Fibroblast of lung (primary cell): Measurements from ENCODE around the gene NET1. TPM values are rescaled to one million over a fixed set of nuclear protein-coding genes. Genes with fewer than 3 reads are reported as not detected.

ENCODE experiments used
- DNase-seq, 2 donors: peaks; one replicate each; pipeline versions ENCODE4 v3.0.0 to v3.0.0-alpha.2; 2010; ENCODE audit warnings: low read depth in 2 of 2
- H2AFZ ChIP-seq: 2 replicates; pipeline ENCODE4 v1.5.1; 2012; ENCODE audit warnings: low read length, control low read depth, inconsistent platforms
- H3K27ac ChIP-seq: 2 replicates; pipeline ENCODE4 v1.5.1; 2011; ENCODE audit warnings: low read length, control low read depth; ENCODE audit not compliant: insufficient read depth
- H3K27me3 ChIP-seq: 2 replicates; pipeline ENCODE4 v1.5.1; 2011; ENCODE audit warnings: mild to moderate bottlenecking, low read length; ENCODE audit not compliant: control insufficient read depth, insufficient read depth
- H3K36me3 ChIP-seq: 2 replicates; pipeline ENCODE4 v1.5.1; 2011; ENCODE audit warnings: low read length; ENCODE audit not compliant: control insufficient read depth, insufficient read depth
- H3K4me1 ChIP-seq: 2 replicates; pipeline ENCODE4 v1.5.1; 2011; ENCODE audit warnings: low read length; ENCODE audit not compliant: control insufficient read depth, insufficient read depth; ENCODE audit errors: extremely low read depth
- H3K4me2 ChIP-seq: 2 replicates; pipeline ENCODE4 v1.5.1; 2011; ENCODE audit warnings: low read length, control low read depth; ENCODE audit not compliant: insufficient read depth; ENCODE audit errors: extremely low read depth
- H3K4me3 ChIP-seq, 4 experiments: fragments of 200-600 bp in 1 of 4; sonication (generic) in 1 of 4; replicated peaks in 1 of 4; 2 replicates each; pipeline ENCODE4 v1.5.1; 2011 to 2016; ENCODE audit warnings: low read length in 4 of 4, low read depth in 3 of 4, mild to moderate bottlenecking in 3 of 4, control low read depth in 2 of 4, inconsistent platforms in 1 of 4, mixed read lengths in 1 of 4; ENCODE audit not compliant: insufficient read depth in 1 of 4; ENCODE audit errors: control extremely low read depth in 1 of 4
- H3K79me2 ChIP-seq: 2 replicates; pipeline ENCODE4 v1.5.1; 2012; ENCODE audit warnings: mild to moderate bottlenecking, low read length, inconsistent platforms; ENCODE audit not compliant: control insufficient read depth, insufficient read depth
- H3K9ac ChIP-seq: 2 replicates; pipeline ENCODE4 v1.5.1; 2011; ENCODE audit warnings: mild to moderate bottlenecking, low read length, control low read depth; ENCODE audit not compliant: insufficient read depth
- H3K9me3 ChIP-seq: 2 replicates; pipeline ENCODE4 v1.5.1; 2012; ENCODE audit warnings: low read depth, low read length; ENCODE audit not compliant: control insufficient read depth, insufficient read depth
- H4K20me1 ChIP-seq: 2 replicates; pipeline ENCODE4 v1.5.1; 2011; ENCODE audit warnings: low read length; ENCODE audit not compliant: control insufficient read depth, insufficient read depth; ENCODE audit errors: extremely low read depth
- EZH2 ChIP-seq: IDR thresholded peaks from 2 replicates; pipeline ENCODE4 v1.5.1; 2012; ENCODE audit warnings: low read length, control low read depth, mild to moderate bottlenecking; ENCODE audit errors: missing control alignments
- polyA plus RNA-seq, 2 donors: library from polyadenylated mRNA; depleted of rRNA in 1 of 2; stranded (reverse) in 1 of 2; unstranded in 1 of 2; fragments of >200 nt; gene quantifications; 2 replicates each; pipeline ENCODE4 v1.2.1, GENCODE V29; 2011 to 2012; ENCODE audit warnings: missing spikeins in 1 of 2
- total RNA-seq: library from RNA; depleted of rRNA; stranded (reverse); fragments of >200 nt; gene quantifications from 2 replicates; pipeline ENCODE4 v1.2.1, GENCODE V29; 2014
- TF ChIP-seq, protein P1 (sequence below), 2 donors: IDR thresholded peaks in 1 of 2; conservative IDR thresholded peaks in 1 of 2; 1 replicate in 1 of 2; 2 replicates in 1 of 2; pipeline ENCODE4 v1.5.1; 2011 to 2012; ENCODE audit warnings: low read length in 2 of 2, control low read depth in 1 of 2, inconsistent platforms in 1 of 2, low read depth in 1 of 2, mild to moderate bottlenecking in 1 of 2

The NET1 gene
- total and polyA plus RNA-seq, 2 donors (not counting 1 experiment from before 2014, with no cell fraction given) = 7.2 to 45.4 TPM

- no peak for DNase-seq
- Histone ChIP-seq H3K9me3 (no peaks in the 10 kb centered on the region), H3K27me3 (peaks cover 14% of the 10 kb centered on the region), H4K20me1 (no peaks in the 10 kb centered on the region), H3K79me2 (no peaks in the 10 kb centered on the region), H3K4me3 (no peak overlapping the region), H3K27ac (no peak overlapping the region), H3K4me1 (no peaks in the 10 kb centered on the region), H3K9ac (no peak overlapping the region), H3K4me2 (no peak overlapping the region), H3K36me3 (no peaks in the 10 kb centered on the region), H2AFZ (no peak overlapping the region)
- TF ChIP-seq, protein P1, sequence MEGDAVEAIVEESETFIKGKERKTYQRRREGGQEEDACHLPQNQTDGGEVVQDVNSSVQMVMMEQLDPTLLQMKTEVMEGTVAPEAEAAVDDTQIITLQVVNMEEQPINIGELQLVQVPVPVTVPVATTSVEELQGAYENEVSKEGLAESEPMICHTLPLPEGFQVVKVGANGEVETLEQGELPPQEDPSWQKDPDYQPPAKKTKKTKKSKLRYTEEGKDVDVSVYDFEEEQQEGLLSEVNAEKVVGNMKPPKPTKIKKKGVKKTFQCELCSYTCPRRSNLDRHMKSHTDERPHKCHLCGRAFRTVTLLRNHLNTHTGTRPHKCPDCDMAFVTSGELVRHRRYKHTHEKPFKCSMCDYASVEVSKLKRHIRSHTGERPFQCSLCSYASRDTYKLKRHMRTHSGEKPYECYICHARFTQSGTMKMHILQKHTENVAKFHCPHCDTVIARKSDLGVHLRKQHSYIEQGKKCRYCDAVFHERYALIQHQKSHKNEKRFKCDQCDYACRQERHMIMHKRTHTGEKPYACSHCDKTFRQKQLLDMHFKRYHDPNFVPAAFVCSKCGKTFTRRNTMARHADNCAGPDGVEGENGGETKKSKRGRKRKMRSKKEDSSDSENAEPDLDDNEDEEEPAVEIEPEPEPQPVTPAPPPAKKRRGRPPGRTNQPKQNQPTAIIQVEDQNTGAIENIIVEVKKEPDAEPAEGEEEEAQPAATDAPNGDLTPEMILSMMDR (conservative IDR thresholded peaks at IDR 0.05 in 1 of 2, IDR thresholded peaks at IDR 0.05 in 1 of 2; ENCODE audit: low read depth in 1 of 2, low read length in 2 of 2) = no peak
- no peak for TF ChIP-seq EZH2
Measured at GRCh38 chr10:5490032-5490431, 77.7 kb downstream of the NET1 start.

- TF ChIP-seq, protein P1 (conservative IDR thresholded peaks at IDR 0.05 in 1 of 2, IDR thresholded peaks at IDR 0.05 in 1 of 2; ENCODE audit: low read depth in 1 of 2, low read length in 2 of 2) = no peak
Measured at GRCh38 chr10:5490698-5491464, 78.5 kb downstream of the NET1 start.

GRCh38 chr10:5491477-5491876 lies 79.1 kb downstream of the NET1 start:
- H3K27me3 ChIP-seq = peaks cover under 1% of the 10 kb centered on the region
- H3K4me2 ChIP-seq = no peak overlapping the region
- TF ChIP-seq, protein P1 (conservative IDR thresholded peaks at IDR 0.05 in 1 of 2, IDR thresholded peaks at IDR 0.05 in 1 of 2; ENCODE audit: low read depth in 1 of 2, low read length in 2 of 2) = no peak
- no peak for TF ChIP-seq EZH2
- H3K9ac ChIP-seq = no peak overlapping the region
- no peaks in the 10 kb centered on the region for H3K9me3 ChIP-seq
- no peaks in the 10 kb centered on the region for H3K4me1 ChIP-seq
- no peak for DNase-seq
- no peak overlapping the region for H2AFZ ChIP-seq
- H4K20me1 ChIP-seq = no peaks in the 10 kb centered on the region
- H3K79me2 ChIP-seq = no peaks in the 10 kb centered on the region
- H3K36me3 ChIP-seq = no peaks in the 10 kb centered on the region
- no peak overlapping the region for H3K27ac ChIP-seq
- H3K4me3 ChIP-seq = no peak overlapping the region

More at GRCh38 chr10:5490698-5491464, 78.5 kb downstream of the NET1 start:
- Histone ChIP-seq H3K4me1 (no peaks in the 10 kb centered on the region), H4K20me1 (no peaks in the 10 kb centered on the region), H2AFZ (no peak overlapping the region), H3K36me3 (no peaks in the 10 kb centered on the region), H3K27me3 (peaks cover 7% of the 10 kb centered on the region), H3K27ac (no peak overlapping the region), H3K4me3 (no peak overlapping the region), H3K4me2 (no peak overlapping the region), H3K9me3 (no peaks in the 10 kb centered on the region), H3K9ac (no peak overlapping the region), H3K79me2 (no peaks in the 10 kb centered on the region)
- DNase-seq = no peak
